Mesothelial cell of epicardium (in vitro differentiated cells): Measurements from ENCODE around the gene CDHR1. TPM values are rescaled to one million over a fixed set of nuclear protein-coding genes. Genes with fewer than 3 reads are reported as not detected.

Experiments
- DNase-seq, 2 experiments: peaks; one replicate each; pipeline ENCODE4 v3.0.0; 2021; ENCODE audit warnings: low spot score in 2 of 2; ENCODE audit not compliant: unreplicated experiment in 2 of 2
- H3K27ac Mint-ChIP-seq: 2 replicates; pipeline ENCODE4 v1.8.0; 2021; ENCODE audit warnings: mixed read lengths
- H3K27me3 Mint-ChIP-seq: 2 replicates; pipeline ENCODE4 v1.8.0; 2021; ENCODE audit warnings: low read depth, mixed read lengths
- H3K36me3 Mint-ChIP-seq: 2 replicates; pipeline ENCODE4 v1.8.0; 2021; ENCODE audit warnings: mixed read lengths
- H3K4me1 Mint-ChIP-seq: 2 replicates; pipeline ENCODE4 v1.8.0; 2021; ENCODE audit warnings: mixed read lengths
- H3K4me3 Mint-ChIP-seq: 2 replicates; pipeline ENCODE4 v1.8.0; 2021; ENCODE audit warnings: mild to moderate bottlenecking, moderate library complexity, mixed read lengths
- H3K9me3 Mint-ChIP-seq: 2 replicates; pipeline ENCODE4 v1.8.0; 2021; ENCODE audit warnings: mixed read lengths
- total RNA-seq: library from RNA; stranded (reverse); gene quantifications from 3 replicates; pipeline ENCODE4 v1.2.1, GENCODE V29; 2021
- TF ChIP-seq, protein P1 (sequence below): fragments of 200-600 bp; sonication (generic); IDR thresholded peaks from one replicate; pipeline ENCODE4 v1.5.0; 2021; ENCODE audit warnings: antibody characterized with exemption; ENCODE audit not compliant: unreplicated experiment

CDHR1 gene
- total RNA-seq, 1 donor from 2014 or later = 0.25 TPM

DNA sequence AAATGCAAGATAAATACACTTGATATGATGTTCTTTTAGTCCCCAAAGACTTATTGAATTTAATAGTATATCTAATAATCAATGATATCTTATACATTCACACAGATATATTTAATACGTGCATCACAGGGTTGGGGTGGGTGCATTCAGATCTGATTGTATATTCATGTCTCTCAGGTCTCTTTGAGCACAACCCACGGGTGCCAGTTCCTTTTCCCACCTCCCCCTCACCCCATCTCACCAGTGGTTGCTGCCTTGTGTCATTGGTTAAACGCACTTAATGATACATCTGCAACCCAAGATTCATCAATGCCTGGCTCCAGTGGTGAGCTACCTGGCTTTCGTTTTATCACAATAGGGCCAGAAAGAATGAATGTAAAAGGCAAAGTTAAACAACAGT, 40.8 kb downstream of the CDHR1 start:
- H3K27me3 Mint-ChIP-seq = peaks cover 65% of the 10 kb centered on the region

DNA sequence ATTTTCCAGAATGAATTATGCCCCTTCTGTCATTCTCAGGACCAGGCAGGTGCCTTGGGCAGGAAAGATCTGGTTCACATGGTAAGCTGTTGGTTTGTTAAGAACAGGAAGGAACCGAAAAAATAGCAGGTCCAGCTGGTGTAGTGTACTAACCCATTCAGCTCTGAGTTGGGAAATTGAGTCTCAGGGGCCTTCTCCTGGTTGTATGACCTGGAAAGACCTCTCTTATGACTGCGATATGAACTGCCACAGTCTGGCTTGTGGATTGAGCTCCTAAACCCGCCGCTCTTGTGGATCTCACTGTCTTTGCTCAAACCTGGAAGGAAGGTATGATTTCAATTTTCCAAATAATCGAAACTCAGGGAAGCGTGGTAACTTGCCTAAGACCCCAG, 42.5 kb downstream of the CDHR1 start:
- peaks cover 59% of the 10 kb centered on the region for H3K27me3 Mint-ChIP-seq
- DNase-seq = no peak
- H3K4me1 Mint-ChIP-seq = no peaks in the 10 kb centered on the region
- TF ChIP-seq, protein P1, sequence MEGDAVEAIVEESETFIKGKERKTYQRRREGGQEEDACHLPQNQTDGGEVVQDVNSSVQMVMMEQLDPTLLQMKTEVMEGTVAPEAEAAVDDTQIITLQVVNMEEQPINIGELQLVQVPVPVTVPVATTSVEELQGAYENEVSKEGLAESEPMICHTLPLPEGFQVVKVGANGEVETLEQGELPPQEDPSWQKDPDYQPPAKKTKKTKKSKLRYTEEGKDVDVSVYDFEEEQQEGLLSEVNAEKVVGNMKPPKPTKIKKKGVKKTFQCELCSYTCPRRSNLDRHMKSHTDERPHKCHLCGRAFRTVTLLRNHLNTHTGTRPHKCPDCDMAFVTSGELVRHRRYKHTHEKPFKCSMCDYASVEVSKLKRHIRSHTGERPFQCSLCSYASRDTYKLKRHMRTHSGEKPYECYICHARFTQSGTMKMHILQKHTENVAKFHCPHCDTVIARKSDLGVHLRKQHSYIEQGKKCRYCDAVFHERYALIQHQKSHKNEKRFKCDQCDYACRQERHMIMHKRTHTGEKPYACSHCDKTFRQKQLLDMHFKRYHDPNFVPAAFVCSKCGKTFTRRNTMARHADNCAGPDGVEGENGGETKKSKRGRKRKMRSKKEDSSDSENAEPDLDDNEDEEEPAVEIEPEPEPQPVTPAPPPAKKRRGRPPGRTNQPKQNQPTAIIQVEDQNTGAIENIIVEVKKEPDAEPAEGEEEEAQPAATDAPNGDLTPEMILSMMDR = no peak
- no peaks in the 10 kb centered on the region for H3K36me3 Mint-ChIP-seq
- no peaks in the 10 kb centered on the region for H3K9me3 Mint-ChIP-seq
- H3K27ac Mint-ChIP-seq = no peak overlapping the region
- H3K4me3 Mint-ChIP-seq = no peak overlapping the region

More for the DNA sequence above, 40.8 kb downstream of the CDHR1 start:
- Mint-ChIP-seq H3K9me3 (no peaks in the 10 kb centered on the region), H3K36me3 (no peaks in the 10 kb centered on the region), H3K4me1 (no peaks in the 10 kb centered on the region), H3K27ac (no peak overlapping the region), H3K4me3 (no peak overlapping the region)
- TF ChIP-seq, protein P1 = no peak
- no peak for DNase-seq

DNA sequence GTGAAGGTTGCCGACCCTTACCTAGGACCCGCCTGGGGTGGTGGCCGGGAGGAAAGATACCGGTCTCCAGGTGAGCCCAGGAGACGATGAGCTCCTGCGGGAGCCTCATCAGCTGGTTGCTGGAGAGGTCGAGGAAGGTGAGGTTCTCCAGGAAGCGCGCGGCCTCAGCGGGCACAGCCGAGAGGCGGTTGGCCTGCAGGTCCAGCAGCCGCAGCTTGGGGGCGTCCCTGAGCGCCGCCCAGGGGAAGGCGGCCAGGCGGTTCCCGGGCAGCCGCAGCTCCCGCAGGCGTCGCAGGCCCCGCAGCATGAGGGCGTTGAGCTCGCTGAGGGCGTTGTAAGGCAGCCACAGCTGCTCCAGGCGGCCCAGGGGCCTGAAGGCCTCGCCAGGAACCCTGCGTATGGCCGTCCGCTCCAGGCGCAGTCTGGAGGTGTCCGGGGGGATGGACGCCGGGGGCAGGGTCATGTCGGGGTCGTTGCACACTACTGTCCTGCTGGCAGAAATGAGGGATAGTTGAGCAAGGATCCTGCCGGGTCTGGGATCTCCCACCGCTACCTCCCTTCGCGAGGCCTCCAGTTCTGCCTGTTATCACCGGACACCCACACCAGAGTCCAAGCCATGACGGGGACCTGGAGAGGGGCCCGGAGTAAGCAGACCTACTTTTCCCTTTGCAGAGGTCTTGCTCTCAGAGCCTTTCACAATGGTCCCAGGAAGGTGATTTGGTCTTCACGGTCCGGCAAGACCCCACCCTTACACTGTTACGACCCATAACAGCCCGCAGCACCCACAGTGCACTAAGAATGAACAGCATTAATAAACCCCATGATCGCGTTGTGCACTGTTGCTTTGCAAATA, 43.1 kb downstream of the CDHR1 start:
- Mint-ChIP-seq H3K27ac (no peak overlapping the region), H3K27me3 (peaks cover 57% of the 10 kb centered on the region)
- TF ChIP-seq, protein P1 = peak; percentile 10

DNA sequence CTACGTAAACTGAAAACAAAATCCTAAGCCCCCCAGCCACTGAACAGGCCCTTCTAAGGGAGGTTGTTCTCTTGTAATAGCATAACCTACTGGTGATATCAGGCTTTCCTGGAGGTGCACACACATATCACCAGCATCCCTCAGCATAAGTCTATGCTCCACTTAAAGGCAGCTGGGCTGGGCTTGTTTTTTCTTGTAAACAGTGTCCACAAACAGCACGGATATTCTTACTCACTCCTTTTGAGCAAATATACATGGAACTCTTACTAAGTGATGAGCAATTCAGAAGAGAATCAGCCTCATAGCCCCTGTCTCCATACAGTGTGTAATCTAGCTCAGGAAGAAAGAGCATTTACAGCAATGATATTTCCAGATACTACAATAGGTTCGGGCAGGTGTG, 44.6 kb downstream of the CDHR1 start:
- TF ChIP-seq, protein P1 = no peak
- Mint-ChIP-seq H3K4me3 (no peak overlapping the region), H3K27me3 (peaks cover 56% of the 10 kb centered on the region), H3K9me3 (no peaks in the 10 kb centered on the region), H3K27ac (no peak overlapping the region), H3K4me1 (no peaks in the 10 kb centered on the region), H3K36me3 (no peaks in the 10 kb centered on the region)
- no peak for DNase-seq

More for the DNA sequence above, 43.1 kb downstream of the CDHR1 start:
- Mint-ChIP-seq H3K9me3 (no peaks in the 10 kb centered on the region), H3K4me3 (no peak overlapping the region), H3K36me3 (no peaks in the 10 kb centered on the region), H3K4me1 (no peaks in the 10 kb centered on the region)
- DNase-seq = no peak

DNA sequence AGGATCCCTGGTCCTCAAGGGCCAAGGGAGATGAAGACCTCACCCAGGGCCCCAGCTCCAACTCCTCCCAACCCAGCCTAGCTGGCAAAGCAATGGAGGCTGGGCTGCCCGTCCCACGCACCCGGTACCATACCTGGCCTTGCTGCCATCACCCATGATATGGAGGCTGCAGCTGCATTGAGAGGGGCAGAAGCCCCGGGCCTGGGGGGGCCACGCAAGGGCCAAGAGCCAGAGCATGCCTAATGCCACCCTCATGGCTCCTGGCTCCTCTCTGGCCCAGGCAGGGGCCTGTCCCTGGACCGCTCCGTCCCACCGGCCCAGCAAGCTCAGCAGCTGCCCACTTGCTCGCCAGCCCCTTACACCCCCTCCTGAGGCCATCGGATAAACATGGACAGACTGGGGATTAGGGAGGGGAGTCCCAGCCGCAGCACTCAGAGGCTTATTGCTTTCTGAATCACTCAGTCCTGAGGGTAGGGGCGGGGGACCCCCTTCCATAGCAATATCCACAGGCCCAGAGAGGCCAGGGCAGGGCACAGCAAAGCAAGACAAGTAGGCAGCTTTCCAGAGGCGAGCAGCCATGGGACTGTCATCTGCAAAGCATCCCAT, 47.0 kb downstream of the CDHR1 start, which contains the start of gene LRIT1:
LRIT1 (minus strand) TSS at position 362 of the 606 bp plus-strand sequence; CDS start at position 255, 107 bp downstream.
- TF ChIP-seq, protein P1 = no peak
- Mint-ChIP-seq H3K4me3 (no peak within 1 kb of the TSS), H3K27me3 (peaks cover 50% of the 10 kb centered on the region), H3K4me1 (no peaks in the 10 kb centered on the region), H3K36me3 (no peaks in the 10 kb centered on the region), H3K9me3 (no peaks in the 10 kb centered on the region), H3K27ac (no peak within 1 kb of the TSS)
- DNase-seq = no peak
